Activated naive CD8-positive, alpha-beta T cell treated with anti-CD3 and anti-CD28 coated beads for 36 hours (primary cell): ENCODE data around the gene CACNG1. TPM values are rescaled to one million over a fixed set of nuclear protein-coding genes. Genes with fewer than 3 reads are reported as not detected.

Experiments
- DNase-seq: peaks from one replicate; pipeline ENCODE4 v3.0.0; 2021
- H3K27ac Mint-ChIP-seq: one replicate; pipeline ENCODE4 v1.8.0; 2022; ENCODE audit warnings: mild to moderate bottlenecking, moderate library complexity, mixed read lengths
- H3K27me3 Mint-ChIP-seq: one replicate; pipeline ENCODE4 v1.8.0; 2022; ENCODE audit warnings: mild to moderate bottlenecking, mixed read lengths
- H3K36me3 Mint-ChIP-seq: one replicate; pipeline ENCODE4 v1.8.0; 2021; ENCODE audit warnings: mild to moderate bottlenecking, mixed read lengths
- H3K4me1 Mint-ChIP-seq: one replicate; pipeline ENCODE4 v1.8.0; 2021; ENCODE audit warnings: mixed read lengths
- H3K4me3 Mint-ChIP-seq: one replicate; pipeline ENCODE4 v1.8.0; 2022; ENCODE audit warnings: mild to moderate bottlenecking, moderate library complexity, mixed read lengths
- H3K9me3 Mint-ChIP-seq: one replicate; pipeline ENCODE4 v1.8.0; 2022; ENCODE audit warnings: mixed read lengths
- total RNA-seq, 2 experiments: library from RNA; stranded (reverse); gene quantifications; one replicate each; pipeline ENCODE4 v1.2.3, GENCODE V29; 2021

Gene CACNG1
- total RNA-seq, 2 experiments from 2014 or later = not detected

- no peak for DNase-seq
- Mint-ChIP-seq H3K9me3 (peaks cover 10% of the 10 kb centered on the region), H3K4me3 (no peak overlapping the region), H3K4me1 (no peaks in the 10 kb centered on the region), H3K27ac (no peak overlapping the region), H3K27me3 (no peaks in the 10 kb centered on the region), H3K36me3 (peaks cover 2% of the 10 kb centered on the region)
Observed at GRCh38 chr17:67053438-67054000, 9.2 kb downstream of the CACNG1 start.

- no peak for DNase-seq
Observed at GRCh38 chr17:67054011-67054591, 9.7 kb downstream of the CACNG1 start.

DNA sequence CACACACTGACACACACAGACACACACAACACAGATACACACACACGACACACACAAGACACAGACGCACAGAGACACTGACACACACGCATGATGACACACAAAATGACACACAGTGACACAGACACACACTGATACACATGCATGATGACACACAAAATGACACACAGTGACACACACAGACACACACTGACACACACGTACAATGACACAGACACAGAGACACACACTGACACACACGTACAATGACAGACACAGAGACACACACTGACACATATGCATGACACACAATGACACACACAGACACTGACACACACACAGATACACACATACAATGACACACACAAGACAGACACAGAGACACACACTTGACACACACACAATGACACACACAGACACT is 10.3 kb downstream of the CACNG1 start:
- H3K27ac Mint-ChIP-seq = no peak overlapping the region
- no peaks in the 10 kb centered on the region for H3K4me1 Mint-ChIP-seq
- no peaks in the 10 kb centered on the region for H3K9me3 Mint-ChIP-seq
- H3K27me3 Mint-ChIP-seq = no peaks in the 10 kb centered on the region
- H3K36me3 Mint-ChIP-seq = no peaks in the 10 kb centered on the region
- no peak overlapping the region for H3K4me3 Mint-ChIP-seq
- DNase-seq = no peak

More at GRCh38 chr17:67054011-67054591, 9.7 kb downstream of the CACNG1 start:
- no peaks in the 10 kb centered on the region for H3K4me1 Mint-ChIP-seq
- H3K9me3 Mint-ChIP-seq = peaks cover 4% of the 10 kb centered on the region
- H3K27me3 Mint-ChIP-seq = no peaks in the 10 kb centered on the region
- no peak overlapping the region for H3K27ac Mint-ChIP-seq
- H3K36me3 Mint-ChIP-seq = no peaks in the 10 kb centered on the region
- no peak overlapping the region for H3K4me3 Mint-ChIP-seq

DNA sequence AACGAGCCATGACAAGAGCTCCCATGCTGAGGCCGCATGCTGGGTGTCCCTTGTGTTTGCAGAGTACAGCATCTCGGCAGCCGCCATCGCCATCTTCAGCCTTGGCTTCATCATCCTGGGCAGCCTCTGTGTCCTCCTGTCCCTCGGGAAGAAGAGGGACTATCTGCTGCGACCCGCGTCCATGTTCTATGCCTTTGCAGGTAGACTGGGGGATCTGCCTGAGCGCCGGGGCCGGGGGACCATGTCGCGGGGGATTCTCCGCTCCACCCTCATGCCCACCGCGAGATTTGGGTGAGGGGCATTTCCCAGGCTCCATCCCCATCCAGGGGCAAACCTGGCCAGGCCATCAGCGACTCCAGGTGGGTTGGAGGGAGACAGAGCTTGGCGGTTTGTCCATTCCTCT is 10.7 kb downstream of the CACNG1 start:
- no peak for DNase-seq

GRCh38 chr17:67055811-67056745 is 11.7 kb downstream of the CACNG1 start:
- Mint-ChIP-seq H3K36me3 (no peaks in the 10 kb centered on the region), H3K27me3 (no peaks in the 10 kb centered on the region), H3K4me3 (no peak overlapping the region), H3K27ac (no peak overlapping the region), H3K4me1 (no peaks in the 10 kb centered on the region), H3K9me3 (no peaks in the 10 kb centered on the region)
- DNase-seq = no peak

More for the DNA sequence above, 10.7 kb downstream of the CACNG1 start:
- Mint-ChIP-seq H3K36me3 (no peaks in the 10 kb centered on the region), H3K4me3 (no peak overlapping the region), H3K9me3 (no peaks in the 10 kb centered on the region), H3K27me3 (no peaks in the 10 kb centered on the region), H3K27ac (no peak overlapping the region), H3K4me1 (no peaks in the 10 kb centered on the region)

GRCh38 chr17:67056746-67057490 is 12.6 kb downstream of the CACNG1 start:
- H3K27me3 Mint-ChIP-seq = no peaks in the 10 kb centered on the region

DNA sequence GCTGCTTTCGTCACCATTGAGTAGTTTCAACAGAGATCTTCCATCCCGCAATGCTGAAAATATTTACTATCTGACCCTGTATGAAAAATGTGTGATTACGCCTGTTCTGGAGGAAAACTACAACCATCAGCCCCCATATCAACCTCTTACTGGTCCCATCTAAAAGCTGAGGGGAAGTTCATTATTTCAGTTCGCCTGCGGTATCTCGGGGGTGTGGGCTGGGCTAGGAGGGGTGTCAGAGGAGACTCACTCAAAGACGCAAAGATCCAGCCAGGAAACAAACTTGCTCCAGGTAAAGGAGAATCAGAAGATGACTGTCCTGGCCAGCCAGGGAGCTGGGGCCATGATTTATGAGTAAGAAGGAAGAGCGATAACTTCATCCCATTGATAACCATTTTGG is 13.7 kb downstream of the CACNG1 start:
- Mint-ChIP-seq H3K27me3 (no peaks in the 10 kb centered on the region), H3K27ac (no peak overlapping the region), H3K36me3 (no peaks in the 10 kb centered on the region), H3K4me1 (no peaks in the 10 kb centered on the region), H3K9me3 (no peaks in the 10 kb centered on the region), H3K4me3 (no peak overlapping the region)
- no peak for DNase-seq

More at GRCh38 chr17:67056746-67057490, 12.6 kb downstream of the CACNG1 start:
- Mint-ChIP-seq H3K27ac (no peak overlapping the region), H3K4me1 (no peaks in the 10 kb centered on the region), H3K36me3 (no peaks in the 10 kb centered on the region), H3K4me3 (no peak overlapping the region), H3K9me3 (no peaks in the 10 kb centered on the region)
- DNase-seq = no peak

GRCh38 chr17:67059372-67059771 is 15.0 kb downstream of the CACNG1 start:
- H3K4me3 Mint-ChIP-seq = no peak overlapping the region
- H3K36me3 Mint-ChIP-seq = no peaks in the 10 kb centered on the region
- H3K27me3 Mint-ChIP-seq = no peaks in the 10 kb centered on the region
- no peaks in the 10 kb centered on the region for H3K4me1 Mint-ChIP-seq
- H3K27ac Mint-ChIP-seq = no peak overlapping the region
- DNase-seq = no peak
- H3K9me3 Mint-ChIP-seq = no peaks in the 10 kb centered on the region

DNA sequence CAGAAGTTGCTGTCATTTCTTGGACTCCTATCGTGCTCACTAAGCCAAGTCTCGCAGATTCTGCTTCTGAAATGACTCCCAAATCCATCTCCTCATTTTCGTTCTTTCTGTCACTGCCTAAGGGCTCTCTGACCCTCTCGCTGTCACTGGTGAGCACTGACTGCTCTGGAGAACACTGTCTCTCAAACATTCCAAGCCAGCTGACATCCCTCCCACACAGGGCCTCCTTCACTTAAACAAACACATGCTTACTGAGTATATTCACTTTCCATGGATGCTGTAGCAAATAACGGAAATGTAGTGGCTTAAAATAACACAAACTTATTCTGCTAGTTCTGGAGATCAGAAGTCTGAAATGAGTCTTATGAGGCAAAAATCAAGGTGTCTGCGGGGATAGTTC is 18.8 kb downstream of the CACNG1 start:
- Mint-ChIP-seq H3K4me3 (no peak overlapping the region), H3K36me3 (no peaks in the 10 kb centered on the region), H3K27me3 (no peaks in the 10 kb centered on the region), H3K4me1 (no peaks in the 10 kb centered on the region), H3K27ac (no peak overlapping the region), H3K9me3 (no peaks in the 10 kb centered on the region)
- no peak for DNase-seq

- Mint-ChIP-seq H3K4me1 (no peaks in the 10 kb centered on the region), H3K9me3 (no peaks in the 10 kb centered on the region), H3K27me3 (no peaks in the 10 kb centered on the region), H3K4me3 (no peak overlapping the region), H3K36me3 (peaks cover 13% of the 10 kb centered on the region), H3K27ac (no peak overlapping the region)
- DNase-seq = no peak
Observed at GRCh38 chr17:67066717-67067116, 22.4 kb downstream of the CACNG1 start.

GRCh38 chr17:67067571-67068482 is 23.5 kb downstream of the CACNG1 start:
- Mint-ChIP-seq H3K9me3 (no peaks in the 10 kb centered on the region), H3K4me3 (no peak overlapping the region)
- DNase-seq = no peak

DNA sequence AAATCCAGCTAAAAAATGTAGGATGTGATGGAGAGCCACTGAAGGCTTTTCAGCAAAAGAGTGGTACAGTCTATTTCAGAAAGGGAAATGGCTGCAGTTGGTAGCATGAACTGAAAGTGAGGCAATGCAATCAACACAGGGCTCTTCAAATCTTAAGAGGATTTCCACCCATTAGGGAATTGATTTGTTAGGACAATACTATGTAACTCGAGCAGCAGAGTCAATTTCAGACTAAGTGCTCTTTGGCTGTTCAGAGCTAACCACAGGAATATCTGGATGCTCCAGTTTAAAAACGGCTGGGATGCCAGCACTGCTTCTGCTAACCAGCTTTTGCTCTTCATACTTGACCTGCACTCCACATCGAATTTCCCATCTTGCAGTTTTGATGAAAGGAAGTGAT is 24.6 kb downstream of the CACNG1 start:
- H3K27me3 Mint-ChIP-seq = no peaks in the 10 kb centered on the region
- DNase-seq = no peak
- H3K4me3 Mint-ChIP-seq = no peak overlapping the region
- H3K36me3 Mint-ChIP-seq = peaks cover 23% of the 10 kb centered on the region
- H3K27ac Mint-ChIP-seq = no peak overlapping the region
- no peaks in the 10 kb centered on the region for H3K9me3 Mint-ChIP-seq
- H3K4me1 Mint-ChIP-seq = no peaks in the 10 kb centered on the region

More at GRCh38 chr17:67067571-67068482, 23.5 kb downstream of the CACNG1 start:
- Mint-ChIP-seq H3K27me3 (no peaks in the 10 kb centered on the region), H3K4me1 (no peaks in the 10 kb centered on the region), H3K36me3 (peaks cover 20% of the 10 kb centered on the region), H3K27ac (no peak overlapping the region)

GRCh38 chr17:67069603-67070136 is 25.3 kb downstream of the CACNG1 start:
- no peaks in the 10 kb centered on the region for H3K9me3 Mint-ChIP-seq
- H3K4me1 Mint-ChIP-seq = no peaks in the 10 kb centered on the region

DNA sequence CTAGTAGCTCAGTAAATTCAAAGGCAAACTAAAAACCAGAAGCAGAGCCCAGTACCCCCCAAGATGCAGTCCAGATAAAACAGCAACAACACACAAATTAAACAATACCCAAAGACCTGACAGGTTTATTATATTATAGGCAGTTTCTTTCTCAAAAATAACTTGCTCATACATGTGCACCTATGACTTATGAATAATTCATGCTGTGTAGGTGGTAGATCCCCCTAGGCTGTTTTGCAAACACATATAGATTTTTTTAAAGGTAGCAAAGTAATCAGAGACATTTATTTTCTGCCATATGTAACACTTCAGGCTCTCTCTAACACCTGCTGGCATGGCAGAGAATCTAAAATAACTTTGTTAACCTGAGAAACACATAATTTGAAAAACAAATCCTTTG is 27.2 kb downstream of the CACNG1 start:
- H3K4me1 Mint-ChIP-seq = no peaks in the 10 kb centered on the region
- no peak overlapping the region for H3K4me3 Mint-ChIP-seq
- no peak overlapping the region for H3K27ac Mint-ChIP-seq
- no peaks in the 10 kb centered on the region for H3K9me3 Mint-ChIP-seq
- no peaks in the 10 kb centered on the region for H3K27me3 Mint-ChIP-seq
- DNase-seq = no peak
- H3K36me3 Mint-ChIP-seq = peaks cover 23% of the 10 kb centered on the region

More at GRCh38 chr17:67069603-67070136, 25.3 kb downstream of the CACNG1 start:
- Mint-ChIP-seq H3K27me3 (no peaks in the 10 kb centered on the region), H3K27ac (no peak overlapping the region), H3K4me3 (no peak overlapping the region), H3K36me3 (peaks cover 23% of the 10 kb centered on the region)
- DNase-seq = no peak
